Subcutaneous abdominal adipose tissue (tissue), 5 donors: ENCODE results near the gene STT3B.
"Not testable (repeated sequence)": the region's sequence is repeated elsewhere in the genome, so short reads cannot be mapped to it uniquely, and the experiment has no call there.

Experiments used
- H3K27ac ChIP-seq: one replicate; pipeline ENCODE4 v1.7.0; 2013; ENCODE audit warnings: low read depth, mild to moderate bottlenecking, inconsistent platforms, low read length, moderate library complexity
- H3K27me3 ChIP-seq, 5 donors: one replicate each; pipeline ENCODE4 v1.7.0; 2013; ENCODE audit warnings: low read length in 5 of 5, inconsistent platforms in 1 of 5; ENCODE audit not compliant: control insufficient read depth in 5 of 5, insufficient read depth in 4 of 5
- H3K36me3 ChIP-seq, 5 donors: one replicate each; pipeline ENCODE4 v1.7.0; 2013; ENCODE audit warnings: low read length in 5 of 5; ENCODE audit not compliant: control insufficient read depth in 5 of 5, insufficient read depth in 5 of 5
- H3K4me1 ChIP-seq, 5 donors: one replicate each; pipeline ENCODE4 v1.7.0; 2013; ENCODE audit warnings: low read length in 5 of 5, mild to moderate bottlenecking in 3 of 5, moderate library complexity in 1 of 5; ENCODE audit not compliant: control insufficient read depth in 5 of 5, insufficient read depth in 5 of 5
- H3K4me3 ChIP-seq, 5 donors: one replicate each; pipeline ENCODE4 v1.7.0; 2013; ENCODE audit warnings: low read length in 5 of 5, low read depth in 1 of 5
- H3K9ac ChIP-seq, 5 donors: one replicate each; pipeline ENCODE4 v1.7.0; 2013; ENCODE audit warnings: low read length in 5 of 5, mild to moderate bottlenecking in 4 of 5, moderate library complexity in 3 of 5
- H3K9me3 ChIP-seq, 5 donors: one replicate each; pipeline ENCODE4 v1.7.0; 2013; ENCODE audit warnings: low read length in 5 of 5; ENCODE audit not compliant: control insufficient read depth in 5 of 5
- donor health status: healthy.
- donor health status: healthy.
- donor health status: healthy.
- donor health status: healthy.
- donor health status: healthy.

Gene STT3B

DNA sequence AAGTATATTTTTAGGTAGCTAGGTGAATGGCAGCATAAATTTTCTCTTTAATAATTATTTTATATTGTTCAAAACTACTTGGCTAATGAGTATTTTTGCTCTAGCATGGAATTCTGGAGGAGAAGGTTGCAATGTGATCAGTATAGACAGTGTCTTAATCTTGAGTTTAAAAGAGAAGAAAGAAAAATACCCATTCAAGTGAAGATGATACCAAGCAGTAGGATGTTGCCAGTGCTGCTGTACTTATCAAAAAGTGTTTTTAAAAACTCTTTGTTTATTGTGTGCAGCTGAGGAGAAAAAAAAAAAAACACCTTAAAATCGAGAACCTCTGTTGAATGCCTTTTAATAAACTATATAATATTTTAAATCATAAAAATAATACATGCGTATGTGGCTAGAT, 47.9 kb downstream of the STT3B start:
- H3K9ac ChIP-seq, result no peak overlapping the region
- no peaks in the 10 kb centered on the region for H3K27me3 ChIP-seq
- peaks cover 0 to 8% (median 0%) of the 10 kb centered on the region in 5 donors for H3K4me1 ChIP-seq
- no peak overlapping the region for H3K4me3 ChIP-seq
- H3K36me3 ChIP-seq, result peaks cover 3 to 19% (median 5%) of the 10 kb centered on the region in 5 donors
- no peak overlapping the region for H3K27ac ChIP-seq
- no peaks in the 10 kb centered on the region for H3K9me3 ChIP-seq

DNA sequence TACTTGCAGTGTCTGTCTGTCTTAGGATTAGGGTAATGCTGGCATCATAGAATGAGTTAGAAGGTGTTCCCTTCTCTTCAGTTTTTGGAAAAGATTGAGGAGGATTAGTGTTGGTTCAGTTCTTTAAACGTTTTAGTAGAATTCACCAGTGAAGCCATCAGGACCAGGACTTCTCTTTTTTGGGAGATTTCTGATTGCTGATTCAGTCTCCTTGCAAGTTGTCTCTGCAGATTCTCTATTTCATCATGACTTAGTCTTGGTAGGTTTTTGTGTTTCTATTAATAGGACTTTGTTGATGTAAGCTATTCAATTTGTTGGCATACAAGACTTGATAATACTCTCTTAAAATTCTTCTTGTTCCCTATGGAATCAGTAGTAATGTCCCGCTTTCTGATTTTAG, 48.9 kb downstream of the STT3B start:
- Histone ChIP-seq H3K4me1 (peaks cover 0 to 8% (median 0%) of the 10 kb centered on the region in 5 donors), H3K27me3 (no peaks in the 10 kb centered on the region), H3K4me3 (no peak overlapping the region), H3K9ac (no peak overlapping the region), H3K9me3 (no peaks in the 10 kb centered on the region), H3K27ac (no peak overlapping the region), H3K36me3 (peaks cover 3 to 21% (median 5%) of the 10 kb centered on the region in 5 donors)

DNA sequence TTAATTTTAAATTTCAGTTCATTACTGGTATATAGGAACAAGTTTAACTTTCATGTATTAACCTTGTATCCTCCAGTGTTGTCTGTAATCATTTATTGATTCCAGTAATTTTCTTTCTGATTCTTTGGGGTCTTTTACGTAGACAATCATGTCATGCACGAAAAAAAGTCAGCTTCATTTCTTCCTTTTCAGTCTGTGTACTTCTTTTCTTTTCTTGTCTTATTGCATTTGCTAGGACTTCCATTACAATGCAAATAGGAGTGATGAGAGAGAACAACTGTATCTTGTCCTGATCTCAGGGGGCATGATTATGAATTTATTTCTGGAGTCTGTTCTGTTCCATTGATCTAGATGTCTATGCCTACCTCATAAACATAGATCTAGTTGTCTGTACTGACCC, 56.5 kb downstream of the STT3B start:
- Histone ChIP-seq H3K4me3 (no peak overlapping the region), H3K27ac (no peak overlapping the region)

DNA sequence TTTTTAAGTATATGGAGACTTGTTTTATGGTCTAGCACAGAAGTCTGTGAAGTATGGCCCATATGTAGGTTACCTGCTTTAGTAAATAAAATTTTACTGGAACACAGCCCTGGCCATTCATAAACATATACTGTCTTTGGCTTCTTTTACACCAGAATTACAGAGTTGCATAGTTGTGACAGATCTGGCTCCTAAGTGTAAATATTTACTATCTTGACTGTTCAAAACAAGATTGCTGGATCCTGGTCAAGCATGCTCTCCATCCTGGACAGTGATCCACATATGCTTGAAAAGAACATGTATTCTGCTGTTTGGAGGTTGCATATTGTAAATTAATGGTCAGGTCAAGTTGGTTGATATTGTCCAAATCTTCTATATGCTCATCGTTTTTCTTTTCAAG, 57.9 kb downstream of the STT3B start:
- Histone ChIP-seq H3K27me3 (no peaks in the 10 kb centered on the region), H3K4me3 (no peak overlapping the region), H3K9ac (no peak overlapping the region), H3K36me3 (peaks cover 6 to 22% (median 13%) of the 10 kb centered on the region in 5 donors), H3K4me1 (peaks cover 0 to 4% (median 0%) of the 10 kb centered on the region in 5 donors), H3K9me3 (peaks cover 0 to 21% (median 8%) of the 10 kb centered on the region in 5 donors), H3K27ac (no peak overlapping the region)

More for the DNA sequence above, 56.5 kb downstream of the STT3B start:
- Histone ChIP-seq H3K36me3 (peaks cover 0 to 27% (median 4%) of the 10 kb centered on the region in 5 donors), H3K9me3 (peaks cover 0 to 21% (median 8%) of the 10 kb centered on the region in 5 donors), H3K9ac (no peak overlapping the region), H3K4me1 (peaks cover 0 to 4% (median 0%) of the 10 kb centered on the region in 5 donors), H3K27me3 (no peaks in the 10 kb centered on the region)

DNA sequence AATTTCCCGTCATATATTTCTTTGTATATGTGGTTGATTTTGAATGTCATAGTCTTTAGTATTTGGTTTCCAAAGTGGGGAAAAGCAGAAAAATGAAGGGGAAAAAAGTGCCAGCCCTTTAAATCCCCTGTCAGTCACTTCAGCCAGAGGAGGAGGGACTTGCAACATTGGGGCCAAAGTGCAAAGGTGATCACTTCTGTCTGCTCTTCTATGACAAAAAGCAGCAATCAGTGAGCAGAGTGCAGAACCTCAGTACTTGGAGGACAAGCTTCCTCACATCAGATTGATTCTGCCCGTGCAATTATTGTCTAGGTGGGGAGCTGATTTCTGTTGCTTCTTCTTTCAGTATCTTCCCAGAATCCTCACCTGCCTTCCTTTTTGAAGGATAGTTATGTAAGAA, 60.0 kb downstream of the STT3B start:
- Histone ChIP-seq H3K9ac (no peak overlapping the region), H3K4me3 (no peak overlapping the region), H3K27ac (no peak overlapping the region), H3K9me3 (peaks cover 0 to 21% (median 8%) of the 10 kb centered on the region in 5 donors), H3K27me3 (no peaks in the 10 kb centered on the region), H3K36me3 (peaks cover 6 to 19% (median 13%) of the 10 kb centered on the region in 5 donors), H3K4me1 (peaks cover 0 to 4% (median 0%) of the 10 kb centered on the region in 5 donors)

DNA sequence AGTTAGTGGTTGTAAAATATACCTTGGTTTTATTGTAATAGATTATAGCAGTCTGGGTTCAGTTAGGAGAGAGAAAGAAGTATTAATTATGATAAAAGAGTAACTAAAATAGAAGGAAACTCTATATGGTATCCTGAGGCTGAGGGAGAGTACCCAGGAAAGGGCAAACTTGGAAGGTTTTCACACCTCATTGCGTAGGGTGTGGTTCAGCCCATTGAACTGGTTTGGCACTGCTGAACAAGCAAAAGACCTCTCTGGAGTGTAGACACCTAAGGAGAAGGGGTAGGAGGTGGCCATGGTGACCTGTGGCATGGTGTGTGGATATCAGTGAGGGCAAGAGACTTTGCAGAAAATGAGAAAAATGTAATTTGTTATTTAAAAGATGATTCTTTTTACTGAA, 63.5 kb downstream of the STT3B start:
- Histone ChIP-seq H3K4me1 (peaks cover 0 to 4% (median 0%) of the 10 kb centered on the region in 5 donors), H3K4me3 (no peak overlapping the region), H3K27me3 (no peaks in the 10 kb centered on the region), H3K9me3 (no peaks in the 10 kb centered on the region), H3K27ac (no peak overlapping the region), H3K9ac (no peak overlapping the region), H3K36me3 (peaks cover 4 to 11% (median 7%) of the 10 kb centered on the region in 5 donors)

DNA sequence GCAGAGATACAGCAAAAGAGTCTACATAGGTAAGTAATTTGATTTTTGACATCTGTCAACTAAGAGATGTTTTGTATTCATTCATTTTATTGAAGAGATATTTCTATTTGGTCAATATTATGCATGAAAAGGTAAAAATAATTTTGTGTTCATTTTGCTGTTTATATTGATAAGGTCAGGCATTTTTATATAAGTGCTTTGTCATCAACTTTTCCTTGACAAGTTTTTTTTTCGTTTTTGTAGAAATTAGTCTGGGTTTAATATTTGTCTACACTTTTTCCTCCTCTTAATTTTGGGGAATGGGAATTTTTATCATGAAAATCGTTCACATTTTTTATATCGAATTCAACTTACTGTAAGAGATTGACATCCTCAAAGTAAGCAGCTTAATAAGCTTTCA, 67.7 kb downstream of the STT3B start:
- Histone ChIP-seq H3K27ac (no peak overlapping the region), H3K9me3 (no peaks in the 10 kb centered on the region), H3K4me3 (no peak overlapping the region), H3K36me3 (peaks cover 4 to 11% (median 4%) of the 10 kb centered on the region in 5 donors), H3K4me1 (no peaks in the 10 kb centered on the region), H3K27me3 (no peaks in the 10 kb centered on the region), H3K9ac (no peak overlapping the region)

DNA sequence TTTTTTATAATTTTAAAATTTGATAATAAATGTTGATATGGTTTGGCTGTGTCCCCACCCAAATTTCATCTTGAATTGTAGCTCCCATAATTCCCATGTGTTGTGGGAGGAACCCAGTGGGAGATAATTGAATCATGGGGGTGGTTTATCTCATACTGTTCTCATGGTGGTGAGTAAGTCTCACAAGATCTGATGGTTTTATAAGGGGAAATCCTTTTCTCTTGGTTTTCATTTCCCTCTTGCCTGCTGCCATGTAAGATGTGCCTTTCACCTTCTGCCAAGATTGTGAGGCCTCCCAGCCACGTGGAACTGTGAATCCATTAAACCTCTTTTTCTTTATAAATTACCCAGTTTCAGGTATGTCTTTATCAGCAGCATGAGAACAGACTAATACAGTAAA, 72.6 kb downstream of the STT3B start:
- not testable (repeated sequence) for H3K27ac ChIP-seq, H3K4me3 ChIP-seq, H3K27me3 ChIP-seq, H3K9me3 ChIP-seq, H3K4me1 ChIP-seq, H3K9ac ChIP-seq
- peaks cover 6 to 15% (median 6%) of the 10 kb centered on the region in 5 donors for H3K36me3 ChIP-seq

DNA sequence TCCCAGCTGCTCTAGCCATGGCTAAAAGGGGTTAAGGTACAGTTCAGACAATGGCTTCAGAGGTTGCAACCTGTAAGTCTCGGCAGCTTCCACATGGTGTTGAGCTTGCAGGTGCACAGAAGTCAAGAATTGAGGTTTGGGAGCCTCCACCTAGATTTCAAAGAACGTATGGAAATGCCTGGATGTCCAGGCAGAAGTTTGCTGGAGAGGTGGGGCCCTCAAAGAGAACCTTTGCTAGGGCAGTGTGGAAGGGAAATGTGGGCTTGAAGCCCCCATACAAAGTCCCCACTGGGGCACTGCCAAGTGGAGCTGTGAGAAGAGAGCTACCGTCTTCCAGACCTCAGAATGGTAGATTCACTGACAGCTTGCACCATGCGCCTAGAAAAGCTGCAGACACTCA, 73.7 kb downstream of the STT3B start:
- Histone ChIP-seq H3K27ac (no peak overlapping the region), H3K36me3 (peaks cover under 1 to 15% (median 6%) of the 10 kb centered on the region in 5 donors), H3K4me1 (no peaks in the 10 kb centered on the region), H3K4me3 (no peak overlapping the region), H3K9ac (no peak overlapping the region), H3K27me3 (no peaks in the 10 kb centered on the region), H3K9me3 (peaks cover 0 to 9% (median 0%) of the 10 kb centered on the region in 5 donors)

DNA sequence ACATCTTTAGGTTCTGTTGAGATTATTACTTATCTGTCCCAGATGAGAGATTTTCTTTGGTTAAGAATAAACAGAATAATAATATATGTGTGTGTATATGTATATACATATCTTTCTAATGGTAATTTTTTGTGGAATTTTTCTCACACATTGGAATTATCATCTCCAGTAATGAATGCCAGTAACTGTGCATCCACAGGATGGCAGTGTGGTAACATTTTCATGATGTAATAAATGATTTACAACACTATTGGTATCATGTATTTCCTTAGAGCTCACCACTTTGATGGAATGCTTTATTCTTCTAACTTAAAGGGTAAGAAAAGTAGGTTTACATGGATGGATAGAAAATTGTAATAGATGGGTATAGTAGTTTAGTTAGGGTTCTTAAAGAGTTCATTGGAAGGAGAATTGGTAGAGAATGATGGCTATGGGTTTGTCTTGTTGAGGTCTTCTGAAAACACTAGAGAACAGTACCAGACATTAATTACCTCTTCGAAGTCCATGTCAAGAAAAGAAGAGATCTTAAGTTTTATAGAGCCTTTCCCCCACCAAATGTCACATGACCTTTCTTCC, 78.1 kb downstream of the STT3B start:
- Histone ChIP-seq H3K4me1 (no peaks in the 10 kb centered on the region), H3K9me3 (peaks cover 0 to 9% (median 0%) of the 10 kb centered on the region in 5 donors), H3K27ac (no peak overlapping the region), H3K27me3 (no peaks in the 10 kb centered on the region), H3K36me3 (peaks cover 0 to 9% (median 2%) of the 10 kb centered on the region in 5 donors), H3K4me3 (no peak overlapping the region), H3K9ac (no peak overlapping the region)
